HG02943 (cell line): ENCODE data around the gene BEST3.

Experiments
- ATAC-seq: cut with Tn5 transposase; IDR thresholded peaks from one replicate; pipeline ENCODE4 v1.9.1; 2021; ENCODE audit warnings: mild to moderate bottlenecking, low read depth, moderate library complexity; ENCODE audit not compliant: unreplicated experiment

Gene BEST3

DNA sequence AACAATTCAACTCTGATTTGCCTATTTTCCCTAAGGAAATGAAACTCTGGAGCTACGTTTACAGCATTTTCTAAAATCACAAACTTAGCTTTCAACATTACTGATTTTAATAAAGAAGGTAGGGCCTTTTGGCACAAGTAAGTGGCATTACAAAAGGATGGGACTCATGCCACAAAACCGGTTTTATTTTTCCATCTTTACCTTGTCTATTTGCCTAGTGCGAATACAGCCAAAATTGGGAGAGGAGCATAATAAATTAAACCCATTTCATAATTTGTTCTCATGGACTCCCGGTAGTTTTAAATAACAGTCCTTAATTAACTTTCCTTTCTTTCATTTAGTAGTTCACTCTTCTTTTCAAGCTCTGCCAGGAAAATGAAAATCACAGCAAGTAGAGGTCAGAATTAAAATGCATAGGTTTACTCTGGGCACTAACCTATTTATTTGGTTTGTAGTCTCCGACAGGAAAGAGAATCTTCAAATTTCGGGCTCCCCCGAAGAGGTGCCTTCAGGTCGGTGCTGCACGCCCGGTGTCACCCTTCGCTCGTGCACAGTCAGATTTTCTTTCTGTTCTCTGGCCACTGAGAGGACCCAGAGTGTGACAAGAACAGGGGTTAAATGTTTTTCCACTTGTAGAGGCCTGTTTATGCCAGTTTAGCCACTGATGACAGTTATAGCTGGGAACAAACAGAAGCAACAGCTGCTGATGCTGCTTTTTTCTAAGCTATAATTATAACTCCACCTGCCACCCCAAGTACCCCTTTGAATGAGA lies at the start of gene BEST3:
Gene BEST3 (minus strand): TSS at position 535 of the 772 bp plus-strand sequence. CDS start 1,505 bp downstream, outside the sequence.
- no peak for ATAC-seq

GRCh38 chr12:69744109-69744508 lies 45.0 kb upstream of the BEST3 start:
- no peak for ATAC-seq

DNA sequence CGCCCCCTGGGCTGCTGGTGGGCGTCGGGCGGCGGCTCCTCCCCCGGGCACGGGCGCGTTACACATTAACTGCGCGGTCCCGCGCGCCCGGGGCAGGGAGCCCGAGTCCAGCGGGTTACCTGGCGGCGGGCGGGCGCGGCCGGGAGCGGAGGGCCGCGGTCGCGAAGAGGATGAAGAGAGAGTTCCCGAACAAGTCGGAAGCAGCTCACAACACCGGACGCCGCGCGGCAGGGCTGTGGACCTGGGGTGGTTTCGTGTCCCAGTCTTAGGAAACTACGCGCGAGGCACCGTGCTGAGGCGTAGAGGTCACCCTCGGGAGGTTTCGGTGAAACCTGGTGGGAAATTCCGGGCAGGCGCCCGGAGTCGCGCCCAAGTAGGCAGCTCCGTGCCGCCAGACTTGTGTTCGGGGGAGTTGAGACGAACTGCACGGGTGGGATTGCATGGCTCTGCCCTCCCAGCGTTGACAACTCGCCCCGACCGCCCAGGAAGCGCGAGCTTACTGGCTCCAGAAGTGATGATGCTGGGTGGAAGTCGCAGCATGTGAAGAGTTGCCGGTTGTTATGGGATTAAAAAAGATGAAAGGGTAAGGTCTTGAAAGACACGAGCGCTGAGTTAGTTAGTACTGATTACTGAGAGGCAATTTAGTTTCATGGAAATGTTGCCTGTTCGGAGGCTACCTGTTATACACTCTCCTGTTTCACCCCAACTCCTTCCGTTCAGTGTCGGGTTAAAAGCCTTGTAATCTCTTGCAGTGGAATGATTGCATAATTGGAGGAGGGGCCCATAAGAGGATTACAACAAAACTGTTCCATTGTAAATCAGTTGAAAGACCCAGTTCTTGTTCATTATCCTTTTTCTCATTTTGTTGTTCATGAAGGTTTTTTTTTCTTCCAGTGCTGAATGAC lies 40.4 kb upstream of the BEST3 start:
- ATAC-seq, result peak; percentile 46

DNA sequence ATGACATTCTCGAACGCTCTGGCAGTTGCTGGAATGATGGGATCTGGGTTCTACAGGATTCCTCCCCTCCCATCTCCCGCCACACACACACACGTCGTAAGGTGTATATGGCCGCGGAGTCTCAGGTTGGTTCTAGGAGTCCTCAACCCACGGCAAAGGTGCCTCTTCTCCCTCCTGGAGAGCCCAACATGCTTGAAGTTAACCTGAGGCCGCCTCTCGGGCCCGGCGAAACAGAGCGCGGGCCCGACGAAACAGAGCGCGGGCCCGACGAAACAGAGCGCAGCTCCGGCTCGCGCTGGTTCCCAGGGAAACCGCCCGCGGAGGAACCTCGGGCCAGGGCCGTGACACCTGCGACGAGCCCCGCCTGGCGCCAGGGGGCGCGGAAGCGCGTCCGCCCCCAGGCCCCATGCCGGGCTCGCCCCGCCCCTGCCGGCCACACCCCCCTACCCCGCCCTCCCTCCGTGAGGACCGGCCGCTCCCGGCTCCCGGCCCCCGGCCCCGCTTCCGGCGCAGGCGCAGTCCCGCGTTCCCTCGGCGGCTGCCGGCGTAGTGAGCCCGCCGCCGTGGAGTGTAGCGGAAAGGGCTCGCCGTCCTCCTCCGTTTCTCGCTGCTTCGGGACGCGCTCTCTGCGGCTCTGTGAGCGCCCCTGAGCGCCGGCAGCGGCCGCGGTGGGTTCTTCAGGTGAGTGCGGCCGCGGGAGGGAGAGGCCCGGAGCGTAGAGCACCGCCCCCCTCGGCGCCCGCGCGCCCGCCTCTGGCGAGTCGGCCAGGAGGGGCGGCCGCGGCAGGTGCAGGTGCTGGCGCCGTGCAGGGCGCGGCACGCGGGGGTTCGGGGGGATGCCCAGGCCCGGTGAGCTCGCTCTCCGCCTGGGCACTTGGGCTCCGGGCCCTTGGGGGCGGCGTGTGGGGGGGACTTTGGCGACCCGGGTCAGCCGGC lies 39.5 kb upstream of the BEST3 start, which contains the start of gene RAB3IP:
Gene RAB3IP (plus strand): TSS at position 510 of the 936 bp plus-strand sequence. CDS start 16,549 bp downstream, outside the sequence.
- ATAC-seq, result peak; percentile 82

- ATAC-seq, result no peak
Measured at GRCh38 chr12:69733638-69734037, 34.5 kb upstream of the BEST3 start.

- ATAC-seq, result no peak
Measured at GRCh38 chr12:69732088-69732487, 33.0 kb upstream of the BEST3 start.

DNA sequence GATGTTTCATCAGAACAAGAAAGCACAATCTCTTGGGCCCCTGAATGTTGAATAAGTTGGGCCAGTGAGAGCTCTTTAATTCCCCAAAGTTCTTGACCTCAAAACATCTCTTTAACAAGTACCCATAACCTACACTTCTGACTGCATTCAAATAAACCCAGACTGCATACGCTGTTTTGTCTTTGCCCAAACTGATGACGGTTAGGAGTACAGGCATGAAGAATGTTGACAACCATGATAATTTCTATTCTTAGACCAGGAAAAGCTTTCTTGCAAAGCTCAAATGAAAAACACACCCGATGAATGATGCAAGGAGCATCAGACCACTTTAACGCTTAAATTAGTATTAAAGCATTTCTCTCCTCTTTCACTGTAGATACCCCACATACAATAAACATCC lies 27.8 kb upstream of the BEST3 start:
- no peak for ATAC-seq

- ATAC-seq, result no peak
Measured at GRCh38 chr12:69720750-69721149, 21.6 kb upstream of the BEST3 start.

DNA sequence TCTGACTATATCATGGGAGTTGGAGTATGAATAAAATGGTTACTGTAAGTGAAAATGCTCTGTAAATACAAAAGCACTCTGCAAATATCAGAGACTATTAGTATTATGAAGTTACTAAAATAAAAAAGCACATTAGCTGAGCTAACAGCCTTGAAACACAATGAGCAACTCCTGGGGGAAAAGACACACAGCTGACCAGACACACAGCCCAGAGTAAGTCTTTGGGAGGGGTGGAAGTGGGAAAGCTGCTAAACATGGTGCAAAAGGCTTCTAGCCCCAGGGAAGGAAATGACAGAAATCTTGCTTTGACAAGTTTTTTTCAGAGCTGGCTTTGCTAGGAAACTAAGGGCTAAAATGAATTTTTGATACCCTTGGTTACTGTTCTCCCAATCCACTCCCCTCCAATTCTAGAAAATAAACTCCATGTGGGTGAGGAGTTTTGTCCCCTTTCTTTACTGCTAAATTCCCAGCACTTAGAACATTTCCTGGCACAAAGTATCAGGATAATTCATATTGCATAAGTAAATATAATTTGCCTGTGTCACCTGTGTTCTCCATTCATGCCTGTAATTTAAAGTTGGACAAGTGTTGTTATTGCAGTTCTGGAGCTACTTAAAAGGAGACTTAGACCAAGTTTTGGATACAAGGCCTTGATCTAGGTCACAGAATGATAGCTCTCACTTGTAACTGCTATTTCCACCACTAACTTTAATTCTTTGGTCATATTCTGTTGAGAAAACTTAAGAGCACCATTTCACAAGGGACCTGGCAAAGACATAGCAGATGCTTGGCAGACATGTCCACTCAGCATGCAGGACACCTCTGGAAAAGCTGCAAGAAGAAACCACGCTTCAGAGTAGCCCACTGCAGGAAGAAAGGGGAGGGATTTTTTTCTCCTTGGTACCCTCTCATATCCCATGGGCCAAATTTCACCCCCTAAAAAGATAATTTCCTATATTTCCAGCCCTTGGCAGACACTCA lies 20.5 kb upstream of the BEST3 start:
- no peak for ATAC-seq

DNA sequence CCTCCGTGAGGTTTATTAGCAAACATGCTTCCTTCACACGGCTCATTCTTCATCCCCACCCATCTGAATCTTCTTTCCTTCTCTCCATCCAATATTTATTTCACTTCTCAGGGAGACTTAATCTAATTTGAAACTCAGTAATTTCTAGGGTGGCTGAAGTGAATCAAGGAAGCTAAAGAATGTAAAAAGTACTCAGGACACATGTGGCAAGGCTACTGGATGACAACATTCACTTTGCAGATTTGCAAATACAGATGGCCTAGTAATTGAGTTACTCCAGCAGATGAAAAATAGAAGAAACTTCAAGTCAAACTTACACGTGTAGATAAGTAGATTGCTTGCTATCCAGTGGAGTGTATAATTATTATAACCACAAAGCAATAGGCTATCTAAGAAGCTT lies 15.4 kb upstream of the BEST3 start:
- no peak for ATAC-seq

- no peak for ATAC-seq
Measured at GRCh38 chr12:69712826-69713225, 13.7 kb upstream of the BEST3 start.

- ATAC-seq, result no peak
Measured at GRCh38 chr12:69708649-69709048, 9.5 kb upstream of the BEST3 start.

DNA sequence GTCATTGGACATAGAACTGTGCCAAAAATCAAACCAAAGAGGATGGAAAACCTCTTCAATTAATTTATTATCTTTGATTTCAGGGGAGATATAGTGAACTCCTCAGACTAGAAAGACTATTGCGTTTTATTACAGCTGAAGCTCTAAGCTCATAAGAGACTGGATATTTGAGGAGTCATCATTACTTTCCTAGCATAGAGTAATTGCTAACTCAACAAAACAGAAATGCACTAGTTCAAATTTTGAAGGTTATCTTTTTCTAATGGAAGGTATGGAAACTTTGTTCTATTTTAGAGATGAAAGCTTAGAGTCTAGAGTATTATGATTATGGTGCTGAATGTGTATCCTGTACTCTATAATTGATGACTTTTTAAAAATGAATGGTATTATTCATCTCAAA lies 5.3 kb upstream of the BEST3 start:
- ATAC-seq, result no peak

GRCh38 chr12:69703146-69703642 lies 4.1 kb upstream of the BEST3 start:
- no peak for ATAC-seq

GRCh38 chr12:69701826-69702225 lies 2.7 kb upstream of the BEST3 start:
- ATAC-seq, result no peak

GRCh38 chr12:69698054-69698453 lies 1.0 kb downstream of the BEST3 start:
- ATAC-seq, result no peak

- ATAC-seq, result no peak
Measured at GRCh38 chr12:69694123-69694522, 5.0 kb downstream of the BEST3 start.

- no peak for ATAC-seq
Measured at GRCh38 chr12:69689638-69690037, 9.5 kb downstream of the BEST3 start.
